HG03159 (cell line): Measurements from ENCODE around the gene ARPC5.

ENCODE experiments used
- ATAC-seq: cut with Tn5 transposase; IDR thresholded peaks from one replicate; pipeline ENCODE4 v1.9.1; 2021; ENCODE audit warnings: mild to moderate bottlenecking, moderate library complexity; ENCODE audit not compliant: unreplicated experiment

ARPC5 gene

GRCh38 chr1:183588827-183589226, 46.8 kb downstream of the ARPC5 start:
- ATAC-seq: no peak

GRCh38 chr1:183586926-183587325, 48.7 kb downstream of the ARPC5 start:
- no peak for ATAC-seq

DNA sequence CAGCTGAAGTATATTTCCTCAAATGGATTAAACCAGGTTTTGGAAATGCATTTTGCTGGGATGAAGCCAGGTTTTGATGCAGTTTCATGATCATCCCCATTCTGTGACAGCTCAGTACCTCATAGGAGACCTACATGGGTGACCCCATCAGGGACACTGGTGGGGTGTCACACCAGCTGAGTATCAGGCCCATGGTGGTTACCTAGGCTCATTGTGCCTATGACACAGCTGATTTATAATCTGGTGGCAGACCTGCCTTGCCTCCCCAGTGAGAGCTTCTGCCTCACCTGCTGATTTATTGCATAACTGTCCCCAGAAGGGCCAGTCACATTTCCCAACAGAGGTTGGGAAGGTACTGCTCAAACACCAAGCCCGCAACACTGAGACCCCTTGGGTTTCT, 49.1 kb downstream of the ARPC5 start:
- no peak for ATAC-seq

- peak; percentile 49 for ATAC-seq
Observed at GRCh38 chr1:183585038-183585437, 50.5 kb downstream of the ARPC5 start.

DNA sequence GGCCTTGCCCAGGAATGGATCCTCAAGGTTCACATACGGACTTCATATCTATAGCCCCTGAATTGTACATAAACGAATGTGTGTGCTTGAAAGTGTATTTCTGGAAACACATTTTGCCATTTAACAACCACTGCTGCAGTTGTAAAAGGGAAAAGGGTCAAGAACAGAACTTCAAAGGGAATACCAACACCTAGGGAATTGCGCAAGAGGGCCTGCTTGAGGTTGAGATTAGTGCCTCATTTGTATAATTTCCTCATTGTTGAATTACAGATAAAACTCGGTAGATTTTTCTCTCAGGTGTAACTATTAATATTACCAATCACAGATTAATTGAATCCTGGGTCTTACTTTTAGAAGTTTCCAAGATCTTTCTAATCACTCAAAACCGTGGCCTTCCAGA, 51.4 kb downstream of the ARPC5 start:
- ATAC-seq: no peak

- ATAC-seq: no peak
Observed at GRCh38 chr1:183583466-183583865, 52.1 kb downstream of the ARPC5 start.

- ATAC-seq: no peak
Observed at GRCh38 chr1:183582021-183582713, 53.4 kb downstream of the ARPC5 start.

- no peak for ATAC-seq
Observed at GRCh38 chr1:183580281-183580682, 55.3 kb downstream of the ARPC5 start.

DNA sequence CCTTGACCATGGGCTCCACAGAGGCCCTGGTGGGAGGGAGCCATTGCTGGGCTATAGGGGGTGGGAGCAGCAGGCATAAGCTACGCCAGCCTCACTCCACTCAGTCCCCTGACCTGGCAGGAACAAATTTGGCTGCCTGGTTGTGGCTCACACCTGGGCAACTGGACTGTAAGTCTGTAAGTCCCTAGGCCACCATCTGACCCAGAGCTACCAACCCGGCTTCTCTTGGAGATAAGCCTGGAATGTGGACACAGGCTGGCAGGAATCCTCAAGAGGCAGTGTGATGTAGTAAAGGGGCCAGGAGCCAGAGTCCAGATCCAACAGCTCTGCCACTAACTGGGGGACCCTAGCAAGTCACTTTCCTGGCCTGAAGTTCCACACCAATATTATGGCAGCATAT, 56.7 kb downstream of the ARPC5 start:
- ATAC-seq: no peak

DNA sequence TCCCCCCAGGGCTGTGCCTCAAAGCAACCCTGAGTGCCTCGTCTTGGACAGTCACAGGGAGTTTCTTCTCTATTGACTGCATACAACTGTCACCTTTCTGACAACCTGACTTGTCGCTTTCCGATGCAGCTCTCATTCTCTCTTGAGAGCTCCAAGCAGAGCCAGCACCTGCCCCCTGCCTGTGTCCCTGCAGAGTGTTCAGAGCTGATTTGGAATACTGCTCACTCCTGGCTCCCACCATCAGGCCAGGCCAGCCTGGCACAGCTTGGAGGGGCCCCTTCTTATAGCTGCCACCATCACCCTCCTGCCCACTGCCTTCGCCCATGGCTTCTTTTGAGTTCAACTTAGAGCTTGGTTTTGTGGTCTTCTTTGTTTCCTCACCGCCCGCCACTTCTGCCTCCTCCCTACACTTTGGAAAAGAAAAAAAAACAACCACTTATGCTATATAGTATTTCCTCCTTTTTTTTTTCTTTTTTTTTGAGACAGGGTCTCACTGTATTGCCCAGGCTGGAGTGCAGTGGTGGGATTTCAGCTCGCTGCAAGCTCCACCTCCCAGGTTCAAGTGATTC, 57.6 kb downstream of the ARPC5 start:
- no peak for ATAC-seq

DNA sequence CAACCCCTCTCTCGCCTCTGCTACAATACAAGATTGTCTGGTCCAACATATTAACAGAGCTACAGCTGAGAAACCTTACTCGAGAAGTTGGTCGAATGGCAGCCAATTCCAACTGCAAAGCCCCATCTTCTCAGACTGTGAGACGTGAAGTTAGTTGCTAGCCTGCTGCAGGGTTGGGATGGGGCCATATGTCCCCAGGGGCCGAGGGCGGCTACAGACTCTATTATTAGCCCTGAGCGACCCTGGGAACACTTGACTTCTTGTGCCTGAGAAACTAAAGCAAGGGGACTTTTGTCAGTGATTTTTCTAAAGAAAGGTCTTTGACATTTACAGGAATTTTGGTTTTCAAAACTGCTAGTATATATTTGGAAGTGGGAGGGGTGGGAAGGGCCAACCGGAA, 59.0 kb downstream of the ARPC5 start:
- no peak for ATAC-seq

GRCh38 chr1:183575606-183576005, 60.0 kb downstream of the ARPC5 start:
- no peak for ATAC-seq

GRCh38 chr1:183572721-183573120, 62.9 kb downstream of the ARPC5 start:
- no peak for ATAC-seq

GRCh38 chr1:183571678-183572268, 63.8 kb downstream of the ARPC5 start:
- ATAC-seq: no peak
